Endothelial cell of umbilical vein (primary cell): ENCODE measurements around the gene MAPK11. TPM values are rescaled to one million over a fixed set of nuclear protein-coding genes. Genes with fewer than 3 reads are reported as not detected.

ENCODE experiments used
- BruUV-seq: library from RNA; stranded (reverse); fragments of 400-500 nt; replicated peaks from 2 replicates; lab custom pipeline; 2021; lab: Mats Ljungman, UMichigan
- CTCF ChIA-PET: fragments of 300-600, 350-600 bp; sonication (Branson Sonifier 250); formaldehyde crosslinking; loops from one replicate; lab custom pipeline; 2021; ENCODE audit warnings: antibody characterized with exemption, inconsistent platforms; lab: Charles Lee
- POLR2A ChIA-PET: fragments of 300-600, 350-600 bp; sonication (Branson Sonifier 250); formaldehyde crosslinking; loops from one replicate; lab custom pipeline; 2021; ENCODE audit warnings: antibody characterized with exemption, inconsistent platforms; lab: Charles Lee
- DNase-seq: peaks from one replicate; pipeline ENCODE4 v3.0.0-alpha.2; 2011; ENCODE audit warnings: low read depth, low spot score
- FAIRE-seq: peaks from 2 replicates; lab custom pipeline; 2011; peaks lifted over from hg19 to GRCh38; lab: Jason Lieb, UNC
- H2AFZ ChIP-seq: 2 replicates; pipeline ENCODE4 v1.6.0; 2012; ENCODE audit warnings: low read depth, low read length, control low read depth, inconsistent platforms
- H3K27ac ChIP-seq: 2 replicates; pipeline ENCODE4 v1.5.1; 2011; ENCODE audit warnings: low read depth, mild to moderate bottlenecking, control low read depth, low read length, moderate library complexity; ENCODE audit not compliant: insufficient read depth
- H3K27me3 ChIP-seq, 2 experiments: 2 replicates each; pipeline versions ENCODE4 v1.6.0 to v1.6.1; 2011; ENCODE audit warnings: low read length in 2 of 2, mixed read lengths in 1 of 2; ENCODE audit not compliant: control insufficient read depth in 2 of 2, insufficient read depth in 2 of 2
- H3K36me3 ChIP-seq, 2 experiments: 2 replicates in 1 of 2; 3 replicates in 1 of 2; pipeline ENCODE4 v1.5.1; 2011; ENCODE audit warnings: low read length in 2 of 2, mild to moderate bottlenecking in 1 of 2, moderate library complexity in 1 of 2; ENCODE audit not compliant: control insufficient read depth in 2 of 2, insufficient read depth in 2 of 2; ENCODE audit errors: extremely low read depth in 1 of 2
- H3K4me1 ChIP-seq: 3 replicates; pipeline ENCODE4 v1.5.1; 2011; ENCODE audit warnings: mild to moderate bottlenecking, low read length; ENCODE audit not compliant: control insufficient read depth, insufficient read depth; ENCODE audit errors: extremely low read depth
- H3K4me2 ChIP-seq: 2 replicates; pipeline ENCODE4 v1.6.1; 2011; ENCODE audit warnings: low read length, control low read depth, mixed read lengths; ENCODE audit not compliant: insufficient read depth
- H3K4me3 ChIP-seq, 3 experiments: fragments of 200-600 bp in 1 of 3; sonication (generic), shearing (Covaris generic) in 1 of 3; replicated peaks in 1 of 3; 2 replicates each; pipeline ENCODE4 v1.5.1; 2011 to 2016; ENCODE audit warnings: control low read depth in 3 of 3, low read length in 3 of 3, mild to moderate bottlenecking in 2 of 3, inconsistent platforms in 1 of 3, low read depth in 1 of 3, moderate library complexity in 1 of 3; ENCODE audit not compliant: insufficient read depth in 1 of 3
- H3K79me2 ChIP-seq: 2 replicates; pipeline ENCODE4 v1.6.0; 2012; ENCODE audit warnings: low read length, inconsistent platforms; ENCODE audit not compliant: control insufficient read depth, insufficient read depth
- H3K9ac ChIP-seq: replicated peaks from 2 replicates; pipeline ENCODE3; 2011; ENCODE audit warnings: low read length, control low read depth; ENCODE audit not compliant: insufficient read depth; ENCODE audit errors: extremely low read depth
- H3K9me1 ChIP-seq: replicated peaks from 3 replicates; pipeline ENCODE4 v1.6.0; 2011; ENCODE audit warnings: mild to moderate bottlenecking, low read length; ENCODE audit not compliant: control insufficient read depth, insufficient read depth; ENCODE audit errors: extremely low read depth
- H3K9me3 ChIP-seq: replicated peaks from 2 replicates; pipeline ENCODE4 v1.5.1; 2012; ENCODE audit warnings: low read length, inconsistent platforms; ENCODE audit not compliant: control insufficient read depth, insufficient read depth
- H4K20me1 ChIP-seq: replicated peaks from 2 replicates; pipeline ENCODE3; 2011; ENCODE audit warnings: mild to moderate bottlenecking, low read length; ENCODE audit not compliant: control insufficient read depth, insufficient read depth; ENCODE audit errors: extremely low read depth
- EZH2 ChIP-seq: IDR thresholded peaks from 2 replicates; pipeline ENCODE4 v1.6.1; 2012; ENCODE audit warnings: borderline replicate concordance, low read depth, mild to moderate bottlenecking, moderate library complexity, low read length, inconsistent platforms; ENCODE audit not compliant: severe bottlenecking
- FOS ChIP-seq: IDR thresholded peaks from 2 replicates; pipeline ENCODE4 v1.6.1; 2011; ENCODE audit warnings: mild to moderate bottlenecking, low read length, moderate library complexity, borderline replicate concordance; ENCODE audit not compliant: insufficient read depth
- GATA2 ChIP-seq: IDR thresholded peaks from 2 replicates; pipeline ENCODE4 v1.7.0; 2011; ENCODE audit warnings: low read depth, mild to moderate bottlenecking, moderate library complexity, mixed read lengths, low read length; ENCODE audit not compliant: insufficient read length, insufficient read depth
- JUN ChIP-seq: IDR thresholded peaks from 2 replicates; pipeline ENCODE4 v1.6.1; 2011; ENCODE audit warnings: borderline replicate concordance, low read depth; ENCODE audit not compliant: insufficient read length, insufficient read depth
- MAX ChIP-seq: IDR thresholded peaks from 2 replicates; pipeline ENCODE4 v1.6.1; 2011; ENCODE audit not compliant: insufficient read depth, insufficient read length
- MYC ChIP-seq: IDR thresholded peaks from one replicate; pipeline ENCODE4 v1.6.1; 2011; ENCODE audit warnings: mild to moderate bottlenecking, low read depth, low read length
- POLR2A ChIP-seq: IDR thresholded peaks from 2 replicates; pipeline ENCODE4 v1.6.1; 2012; ENCODE audit warnings: low read depth, mild to moderate bottlenecking, control low read depth, low read length
- POLR2AphosphoS5 ChIP-seq: IDR thresholded peaks from 2 replicates; pipeline ENCODE4 v1.6.1; 2012; ENCODE audit warnings: low read depth, mild to moderate bottlenecking, control low read depth, low read length, moderate library complexity; ENCODE audit not compliant: insufficient read depth
- dilution Hi-C: fragments of 300-500 bp; cut with MboI; formaldehyde crosslinking; loops from one replicate; pipeline ENCODE4 v1.15.0; 2019; ENCODE audit warnings: low sequenced_read_pairs; ENCODE audit not compliant: extremely low pct_ligation_motif_present
- intact Hi-C: fragments of 100-400 bp; cut with micrococcal nuclease; formaldehyde crosslinking; loops from one replicate; pipeline ENCODE4 v1.10.0; 2022
- polyA plus RNA-seq, 4 experiments: library from polyadenylated mRNA; depleted of rRNA in 3 of 4; stranded (reverse) in 3 of 4; unstranded in 1 of 4; fragments of >200 nt; gene quantifications; 2 replicates each; pipeline versions ENCODE4 v1.2.1 to v1.2.3, GENCODE V29; 2011 to 2012; ENCODE audit warnings: missing spikeins in 1 of 4
- total RNA-seq: library from RNA; stranded (reverse); gene quantifications from 2 replicates; pipeline ENCODE4 v1.2.3, GENCODE V29; 2021
- TF ChIP-seq, protein P1 (sequence below), 2 donors: IDR thresholded peaks; 1 replicate in 1 of 2; 2 replicates in 1 of 2; pipeline ENCODE4 v1.5.1; 2011; ENCODE audit warnings: low read length in 2 of 2, mild to moderate bottlenecking in 2 of 2, moderate library complexity in 2 of 2, control low read depth in 1 of 2, inconsistent platforms in 1 of 2, low read depth in 1 of 2; ENCODE audit not compliant: insufficient read depth in 1 of 2; ENCODE audit errors: extremely low read depth in 1 of 2

MAPK11 gene
- total and polyA plus RNA-seq, 2 donors (not counting 3 experiments of a cell fraction or from before 2014, with no cell fraction given) = 22.8 to 26.3 TPM

GRCh38 chr22:50307890-50308596 lies 37.9 kb upstream of the MAPK11 start:
- H2AFZ ChIP-seq = no peak overlapping the region
- no peak overlapping the region for H3K27ac ChIP-seq
- ChIA-PET POLR2A (interaction anchor here (0.5 kb wide), 1 partner anchor 373 kb away, joined by 4 read pairs; no protein-coding TSS in a partner anchor), CTCF (interaction anchor here (1.5 to 3.8 kb wide), 4 partner anchors 13 to 33 kb away, joined by 10 to 20 read pairs (median 14); partner anchors contain the start of gene DENND6B)
- peaks cover 0 to 2% of the 10 kb centered on the region in 2 experiments for H3K36me3 ChIP-seq
- BruUV-seq = no TSS peak
- H3K9me3 ChIP-seq = no peaks in the 10 kb centered on the region
- H3K4me1 ChIP-seq = peaks cover 27% of the 10 kb centered on the region
- no peak for FAIRE-seq
- no peak overlapping the region for H3K9ac ChIP-seq
- no peak overlapping the region for H3K4me3 ChIP-seq
- TF ChIP-seq, protein P1, sequence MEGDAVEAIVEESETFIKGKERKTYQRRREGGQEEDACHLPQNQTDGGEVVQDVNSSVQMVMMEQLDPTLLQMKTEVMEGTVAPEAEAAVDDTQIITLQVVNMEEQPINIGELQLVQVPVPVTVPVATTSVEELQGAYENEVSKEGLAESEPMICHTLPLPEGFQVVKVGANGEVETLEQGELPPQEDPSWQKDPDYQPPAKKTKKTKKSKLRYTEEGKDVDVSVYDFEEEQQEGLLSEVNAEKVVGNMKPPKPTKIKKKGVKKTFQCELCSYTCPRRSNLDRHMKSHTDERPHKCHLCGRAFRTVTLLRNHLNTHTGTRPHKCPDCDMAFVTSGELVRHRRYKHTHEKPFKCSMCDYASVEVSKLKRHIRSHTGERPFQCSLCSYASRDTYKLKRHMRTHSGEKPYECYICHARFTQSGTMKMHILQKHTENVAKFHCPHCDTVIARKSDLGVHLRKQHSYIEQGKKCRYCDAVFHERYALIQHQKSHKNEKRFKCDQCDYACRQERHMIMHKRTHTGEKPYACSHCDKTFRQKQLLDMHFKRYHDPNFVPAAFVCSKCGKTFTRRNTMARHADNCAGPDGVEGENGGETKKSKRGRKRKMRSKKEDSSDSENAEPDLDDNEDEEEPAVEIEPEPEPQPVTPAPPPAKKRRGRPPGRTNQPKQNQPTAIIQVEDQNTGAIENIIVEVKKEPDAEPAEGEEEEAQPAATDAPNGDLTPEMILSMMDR (IDR thresholded peaks at IDR 0.05; ENCODE audit: extremely low read depth in 1 of 2, insufficient read depth in 1 of 2, low read depth in 1 of 2, low read length in 2 of 2) = no peak
- TF ChIP-seq MYC (no peak), FOS (no peak), EZH2 (no peak), JUN (no peak), GATA2 (no peak), POLR2A (no peak), POLR2AphosphoS5 (no peak), MAX (no peak)
- H3K27me3 ChIP-seq = no peaks in the 10 kb centered on the region
- no peaks in the 10 kb centered on the region for H3K9me1 ChIP-seq
- peaks cover 35% of the 10 kb centered on the region for H3K79me2 ChIP-seq
- H4K20me1 ChIP-seq = no peaks in the 10 kb centered on the region
- DNase-seq = no peak
- intact Hi-C loops (loop anchor here (2.0 to 5.0 kb wide), 3 partner anchors 19 to 37 kb away; partner anchors contain the start of genes DENND6B, MAPK11 and PPP6R2), dilution Hi-C loops (no loop called here)
- no peak overlapping the region for H3K4me2 ChIP-seq
